Endothelial cell (in vitro differentiated cells): Measurements from ENCODE around the gene STARD3. TPM values are rescaled to one million over a fixed set of nuclear protein-coding genes. Genes with fewer than 3 reads are reported as not detected.

Experiments used
- DNase-seq: peaks from one replicate; pipeline ENCODE4 v3.0.0; 2021; ENCODE audit warnings: low spot score
- H3K27ac Mint-ChIP-seq: one replicate; pipeline ENCODE4 v1.8.0; 2021; ENCODE audit warnings: mixed read lengths, inconsistent platforms; ENCODE audit not compliant: unreplicated experiment
- H3K27me3 Mint-ChIP-seq: one replicate; pipeline ENCODE4 v1.8.0; 2021; ENCODE audit warnings: mild to moderate bottlenecking, moderate library complexity, mixed read lengths, inconsistent platforms; ENCODE audit not compliant: unreplicated experiment
- H3K36me3 Mint-ChIP-seq: one replicate; pipeline ENCODE4 v1.8.0; 2021; ENCODE audit warnings: mild to moderate bottlenecking, low read depth, mixed read lengths, inconsistent platforms; ENCODE audit not compliant: unreplicated experiment
- H3K4me1 Mint-ChIP-seq: one replicate; pipeline ENCODE4 v1.8.0; 2021; ENCODE audit warnings: mild to moderate bottlenecking, mixed read lengths, inconsistent platforms; ENCODE audit not compliant: unreplicated experiment
- H3K4me3 Mint-ChIP-seq: one replicate; pipeline ENCODE4 v1.8.0; 2021; ENCODE audit warnings: mild to moderate bottlenecking, mixed read lengths, inconsistent platforms; ENCODE audit not compliant: unreplicated experiment
- H3K9me3 Mint-ChIP-seq: one replicate; pipeline ENCODE4 v1.8.0; 2021; ENCODE audit warnings: mixed read lengths, inconsistent platforms; ENCODE audit not compliant: unreplicated experiment
- total RNA-seq: library from RNA; stranded (reverse); fragmentation: NEBNext Ultra II Directional; extraction: Animal tissue kit (Norgen Biotek cat#: 25700); gene quantifications from one replicate; pipeline ENCODE4 v1.2.1, GENCODE V29; 2021; ENCODE audit not compliant: unreplicated experiment
- TF ChIP-seq, protein P1 (sequence below): fragments of 200-600 bp; sonication (generic); IDR thresholded peaks from one replicate; pipeline ENCODE4 v1.5.0; 2021; ENCODE audit warnings: antibody characterized with exemption; ENCODE audit not compliant: unreplicated experiment

STARD3 gene
- total RNA-seq, 1 donor from 2014 or later, result 77.7 TPM

DNA sequence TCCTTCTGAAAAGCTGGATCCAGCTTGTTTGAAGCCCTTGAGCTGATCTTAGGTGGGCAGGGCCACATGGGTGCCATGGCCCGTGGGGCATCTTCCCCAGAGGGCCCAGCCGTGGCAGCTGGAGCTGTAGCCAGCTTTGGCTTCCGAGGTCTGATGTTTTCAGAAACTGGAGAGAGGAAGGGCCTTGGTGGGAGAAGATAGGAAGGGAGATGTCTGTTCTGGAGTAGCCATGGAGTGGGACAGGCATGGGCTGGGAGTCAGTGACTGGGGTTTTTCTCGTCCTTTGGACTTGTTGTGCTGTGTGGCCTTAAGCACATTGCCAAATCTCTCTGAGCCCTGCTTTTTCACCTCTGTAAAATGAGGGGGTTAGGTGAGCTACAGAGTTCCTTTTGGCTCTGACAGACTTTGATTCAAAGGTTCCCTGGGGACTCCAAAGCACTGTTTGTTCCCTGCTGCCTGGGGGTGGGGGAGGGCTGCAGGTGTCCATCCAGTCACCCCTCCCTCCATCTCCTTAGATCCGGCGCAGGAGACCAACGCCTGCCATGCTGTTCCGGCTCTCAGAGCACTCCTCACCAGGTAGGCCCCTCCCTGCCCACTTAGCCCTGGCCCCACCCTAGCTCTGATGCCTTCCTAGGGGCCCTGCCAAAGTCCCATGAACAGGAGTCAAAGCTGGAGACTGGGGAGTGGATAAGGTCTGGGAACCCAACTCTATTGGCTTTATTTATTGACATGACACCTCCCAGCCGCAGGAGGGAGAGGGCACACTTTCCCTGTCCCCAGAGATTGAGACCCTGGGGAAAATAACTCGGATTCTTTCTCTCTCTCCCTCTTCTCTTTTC is 8.1 kb upstream of the STARD3 start:
- peaks cover 19% of the 10 kb centered on the region for H3K27me3 Mint-ChIP-seq
- no peak for DNase-seq
- H3K9me3 Mint-ChIP-seq, result no peaks in the 10 kb centered on the region
- H3K27ac Mint-ChIP-seq, result no peak overlapping the region
- no peak overlapping the region for H3K4me3 Mint-ChIP-seq
- H3K4me1 Mint-ChIP-seq, result peaks cover 16% of the 10 kb centered on the region
- no peaks in the 10 kb centered on the region for H3K36me3 Mint-ChIP-seq
- TF ChIP-seq, protein P1, sequence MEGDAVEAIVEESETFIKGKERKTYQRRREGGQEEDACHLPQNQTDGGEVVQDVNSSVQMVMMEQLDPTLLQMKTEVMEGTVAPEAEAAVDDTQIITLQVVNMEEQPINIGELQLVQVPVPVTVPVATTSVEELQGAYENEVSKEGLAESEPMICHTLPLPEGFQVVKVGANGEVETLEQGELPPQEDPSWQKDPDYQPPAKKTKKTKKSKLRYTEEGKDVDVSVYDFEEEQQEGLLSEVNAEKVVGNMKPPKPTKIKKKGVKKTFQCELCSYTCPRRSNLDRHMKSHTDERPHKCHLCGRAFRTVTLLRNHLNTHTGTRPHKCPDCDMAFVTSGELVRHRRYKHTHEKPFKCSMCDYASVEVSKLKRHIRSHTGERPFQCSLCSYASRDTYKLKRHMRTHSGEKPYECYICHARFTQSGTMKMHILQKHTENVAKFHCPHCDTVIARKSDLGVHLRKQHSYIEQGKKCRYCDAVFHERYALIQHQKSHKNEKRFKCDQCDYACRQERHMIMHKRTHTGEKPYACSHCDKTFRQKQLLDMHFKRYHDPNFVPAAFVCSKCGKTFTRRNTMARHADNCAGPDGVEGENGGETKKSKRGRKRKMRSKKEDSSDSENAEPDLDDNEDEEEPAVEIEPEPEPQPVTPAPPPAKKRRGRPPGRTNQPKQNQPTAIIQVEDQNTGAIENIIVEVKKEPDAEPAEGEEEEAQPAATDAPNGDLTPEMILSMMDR, result no peak

DNA sequence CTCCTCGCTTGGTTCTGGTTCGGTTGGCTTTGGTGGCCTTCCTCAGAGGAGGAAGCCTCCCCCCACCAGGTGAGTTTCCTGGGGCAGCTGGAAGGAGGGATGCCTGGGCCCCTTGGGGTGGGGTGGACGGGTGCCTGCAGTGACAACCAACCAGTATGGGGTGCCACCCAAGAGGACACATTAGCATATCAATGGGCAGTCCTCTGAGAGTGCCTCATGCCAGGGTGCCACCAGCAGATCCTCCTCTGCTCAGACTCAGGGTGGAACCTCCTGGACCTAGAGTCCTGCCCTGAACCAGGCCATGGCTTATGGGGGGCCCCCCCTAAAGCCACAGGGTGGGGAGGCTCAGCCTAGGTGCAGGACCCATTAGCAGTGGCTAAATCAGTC is 7.5 kb upstream of the STARD3 start:
- H3K9me3 Mint-ChIP-seq, result no peaks in the 10 kb centered on the region
- no peak for DNase-seq
- no peak overlapping the region for H3K4me3 Mint-ChIP-seq
- no peak overlapping the region for H3K27ac Mint-ChIP-seq
- peaks cover 16% of the 10 kb centered on the region for H3K4me1 Mint-ChIP-seq
- H3K36me3 Mint-ChIP-seq, result no peaks in the 10 kb centered on the region
- peaks cover 19% of the 10 kb centered on the region for H3K27me3 Mint-ChIP-seq
- TF ChIP-seq, protein P1, result no peak

DNA sequence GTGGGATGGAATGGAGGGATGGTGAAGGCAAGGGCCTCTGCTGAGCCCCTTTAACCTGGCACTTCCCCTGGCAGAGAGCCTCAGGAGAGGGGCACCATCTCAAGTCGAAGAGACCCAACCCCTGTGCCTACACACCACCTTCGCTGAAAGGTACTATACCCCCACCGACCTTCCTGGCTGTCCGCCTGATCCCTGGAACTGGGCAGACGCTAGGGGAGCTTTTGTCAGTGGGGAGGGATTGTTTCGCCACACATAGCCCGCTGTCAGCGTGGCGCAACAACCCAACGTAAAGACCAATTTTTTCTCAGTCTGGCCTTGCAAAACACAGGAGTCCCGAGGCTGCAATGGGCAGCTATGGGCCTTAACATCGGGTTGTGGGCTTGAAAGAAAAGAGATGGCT is 7.0 kb upstream of the STARD3 start:
- no peaks in the 10 kb centered on the region for H3K36me3 Mint-ChIP-seq
- no peaks in the 10 kb centered on the region for H3K9me3 Mint-ChIP-seq
- DNase-seq, result no peak
- H3K4me3 Mint-ChIP-seq, result no peak overlapping the region
- H3K27ac Mint-ChIP-seq, result no peak overlapping the region
- TF ChIP-seq, protein P1, result no peak
- peaks cover 19% of the 10 kb centered on the region for H3K27me3 Mint-ChIP-seq
- H3K4me1 Mint-ChIP-seq, result peaks cover 16% of the 10 kb centered on the region

DNA sequence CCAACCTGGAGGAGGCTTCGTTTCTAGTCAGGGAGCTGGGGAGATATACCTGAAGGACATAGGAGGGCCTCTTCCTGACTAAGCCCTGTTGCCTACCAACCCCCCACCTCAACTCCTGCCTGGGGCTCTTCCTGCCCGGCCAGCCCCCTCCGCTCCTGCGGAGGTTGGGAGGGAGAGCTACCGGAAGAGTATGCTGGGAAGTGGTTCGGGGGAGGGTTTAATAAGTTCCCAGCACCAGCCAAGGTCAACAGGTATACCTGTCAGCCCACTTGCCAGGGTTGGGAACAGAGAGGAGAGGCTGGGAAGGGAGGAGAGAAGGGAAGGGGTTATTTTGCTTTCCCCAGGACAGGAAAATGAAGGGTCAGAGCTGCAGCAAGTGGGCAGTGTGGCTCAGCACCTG is 5.5 kb upstream of the STARD3 start:
- no peak overlapping the region for H3K4me3 Mint-ChIP-seq
- DNase-seq, result no peak

More for the DNA sequence above, 5.5 kb upstream of the STARD3 start:
- Mint-ChIP-seq H3K9me3 (no peaks in the 10 kb centered on the region), H3K36me3 (no peaks in the 10 kb centered on the region), H3K27ac (no peak overlapping the region), H3K27me3 (peaks cover 19% of the 10 kb centered on the region), H3K4me1 (peaks cover 12% of the 10 kb centered on the region)
- TF ChIP-seq, protein P1, result no peak
